Muscle layer of colon (tissue), 2 donors: ENCODE measurements around the gene ZBTB7B.

Source experiments
- H3K27ac ChIP-seq: one replicate; pipeline ENCODE4 v1.7.0; 2013; ENCODE audit warnings: low read depth, mild to moderate bottlenecking, low read length, moderate library complexity
- H3K27me3 ChIP-seq, 2 donors: one replicate each; pipeline ENCODE4 v1.7.0; 2013; ENCODE audit warnings: low read length in 2 of 2, mild to moderate bottlenecking in 2 of 2; ENCODE audit not compliant: insufficient read depth in 2 of 2, control insufficient read depth in 1 of 2
- H3K36me3 ChIP-seq: one replicate; pipeline ENCODE4 v1.7.0; 2013; ENCODE audit warnings: mild to moderate bottlenecking, low read length; ENCODE audit not compliant: insufficient read depth
- H3K4me1 ChIP-seq: one replicate; pipeline ENCODE4 v1.7.0; 2013; ENCODE audit warnings: mild to moderate bottlenecking, low read length; ENCODE audit not compliant: insufficient read depth
- H3K4me3 ChIP-seq, 2 donors: one replicate each; pipeline ENCODE4 v1.7.0; 2013; ENCODE audit warnings: low read length in 2 of 2, low read depth in 1 of 2, mild to moderate bottlenecking in 1 of 2, moderate library complexity in 1 of 2
- H3K9ac ChIP-seq: one replicate; pipeline ENCODE4 v1.7.0; 2013; ENCODE audit warnings: low read length
- H3K9me3 ChIP-seq: one replicate; pipeline ENCODE4 v1.7.0; 2013; ENCODE audit warnings: mild to moderate bottlenecking, low read length
- donor health status: abdominal sarcoma.
- donor health status: Adenocarcinoma of cecum.

ZBTB7B gene

DNA sequence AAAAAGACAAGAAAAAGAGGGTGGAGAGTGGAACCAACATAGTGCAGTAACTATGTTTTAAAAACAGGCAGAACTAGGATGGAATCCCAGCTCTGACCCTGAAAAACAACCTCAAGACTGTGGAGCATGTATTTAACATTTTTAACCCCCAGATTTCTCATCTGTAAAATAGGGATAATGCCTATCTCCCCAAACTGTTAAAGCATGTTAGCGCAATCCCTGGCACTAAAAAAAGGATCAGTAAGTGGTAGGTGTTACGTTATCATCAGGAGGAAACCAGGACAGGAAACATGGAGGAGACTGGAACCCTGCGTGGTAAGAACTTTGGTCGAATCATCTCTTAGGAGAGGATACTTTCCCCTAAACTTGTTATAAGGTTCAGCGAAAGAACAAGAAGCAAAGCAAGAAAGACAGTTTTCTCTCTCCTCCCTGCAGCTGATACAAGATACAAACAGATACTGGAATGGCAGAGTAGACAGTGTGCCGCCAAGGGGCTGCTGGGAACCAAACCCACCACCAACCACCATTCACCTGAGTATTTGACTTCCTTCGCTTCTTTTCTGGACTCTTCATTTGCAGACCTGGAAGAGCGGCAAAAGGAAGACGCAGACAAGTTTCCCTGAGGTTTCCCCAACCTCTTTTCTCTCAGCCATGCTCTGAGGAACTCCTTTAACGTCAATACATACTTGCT lies 42.0 kb upstream of the ZBTB7B start:
- H3K9ac ChIP-seq, result peak overlapping the region; percentile 76
- peak overlapping the region; percentile 63 to 67 for H3K4me3 ChIP-seq
- H3K4me1 ChIP-seq, result peaks cover 32% of the 10 kb centered on the region
- H3K27me3 ChIP-seq, result no peaks in the 10 kb centered on the region
- H3K9me3 ChIP-seq, result no peaks in the 10 kb centered on the region
- peaks cover 47% of the 10 kb centered on the region for H3K36me3 ChIP-seq
- peak overlapping the region; percentile 80 for H3K27ac ChIP-seq

DNA sequence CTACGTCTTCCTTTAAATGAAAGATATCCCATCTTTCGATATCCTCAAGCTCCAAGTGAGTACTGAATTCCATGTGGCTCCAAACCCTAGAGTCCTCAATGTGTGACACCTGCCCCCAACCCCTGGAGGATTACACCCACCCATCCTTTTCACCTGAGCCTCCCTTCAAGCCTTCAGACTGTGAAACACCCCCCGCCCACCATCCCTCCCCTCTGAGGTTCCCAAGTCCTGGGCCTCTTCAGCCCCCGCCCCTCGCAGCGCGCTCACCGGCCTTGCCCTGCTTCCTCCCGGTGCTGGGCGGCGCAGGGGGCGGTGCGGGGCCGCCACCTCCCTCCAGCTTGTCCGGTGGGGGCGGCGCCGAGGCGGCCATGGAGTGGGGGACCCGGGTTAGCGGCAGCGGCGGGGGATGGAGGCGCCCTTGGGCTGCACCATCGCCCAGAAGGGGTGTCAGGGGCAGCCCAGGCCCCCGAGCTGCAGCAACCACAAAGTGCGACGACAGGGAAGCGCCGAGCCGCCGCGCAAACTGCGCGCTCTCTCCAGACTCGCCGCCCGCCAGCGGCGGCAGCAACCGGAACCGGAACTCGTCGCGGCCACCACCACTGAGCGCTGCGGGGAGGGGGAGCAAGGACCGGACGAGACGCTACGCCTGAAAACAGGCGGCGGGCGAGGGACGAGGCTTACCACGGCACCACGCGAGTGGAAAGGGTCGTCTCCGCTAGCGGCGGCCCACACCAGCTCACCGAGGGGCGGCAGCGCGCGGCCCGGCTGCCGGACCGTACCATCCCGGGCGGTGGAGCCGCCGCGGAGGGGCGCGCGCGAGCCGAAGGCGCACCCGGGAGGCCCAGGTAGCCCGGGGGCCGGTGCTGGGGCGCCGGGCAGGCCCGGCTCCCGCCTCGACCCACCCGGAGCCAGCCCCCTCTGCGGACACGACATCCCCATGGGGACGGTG lies 41.1 kb upstream of the ZBTB7B start, which contains the start of gene PYGO2:
Gene PYGO2 (minus strand): TSS at position 576 of the 949 bp plus-strand sequence. CDS start 206 bp downstream, at position 370.
- Histone ChIP-seq H3K9me3 (no peaks in the 10 kb centered on the region), H3K36me3 (peaks cover 56% of the 10 kb centered on the region), H3K27me3 (no peaks in the 10 kb centered on the region), H3K27ac (peak within 1 kb of the TSS; percentile 80), H3K4me3 (peak within 1 kb of the TSS; percentile 63 to 67), H3K4me1 (peaks cover 30% of the 10 kb centered on the region), H3K9ac (peak within 1 kb of the TSS; percentile 76)

DNA sequence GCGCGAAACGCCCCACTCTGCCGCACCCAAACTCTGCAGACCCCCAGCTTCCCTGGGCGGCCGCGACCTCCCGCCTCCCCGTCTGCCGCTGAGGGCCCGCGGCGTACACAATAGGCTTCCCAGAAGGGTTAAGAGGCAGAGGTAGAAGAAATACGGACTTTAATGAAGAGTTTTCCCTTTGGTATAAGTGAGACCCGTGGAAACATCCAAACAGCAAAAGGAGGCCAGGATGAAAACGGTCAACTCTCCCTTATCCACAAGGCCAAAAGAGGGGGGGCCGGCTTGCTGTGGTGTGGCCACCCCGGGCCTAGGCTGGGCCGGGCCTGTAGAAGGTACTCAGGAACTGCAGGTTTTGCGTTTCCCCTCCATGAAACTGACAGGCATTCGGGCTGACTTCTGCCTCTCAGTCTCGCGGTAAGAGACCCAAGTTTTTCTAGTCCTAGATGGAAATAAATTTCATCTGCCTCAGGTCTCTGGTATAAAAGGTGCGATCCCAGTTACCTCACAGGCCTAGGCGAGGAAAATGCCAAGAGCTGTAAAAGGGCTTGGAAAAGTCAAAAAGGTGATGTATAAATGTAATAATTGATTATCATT lies 40.3 kb upstream of the ZBTB7B start:
- Histone ChIP-seq H3K4me3 (peak overlapping the region; percentile 63 to 67), H3K4me1 (peaks cover 23% of the 10 kb centered on the region), H3K27me3 (no peaks in the 10 kb centered on the region), H3K36me3 (peaks cover 64% of the 10 kb centered on the region), H3K9ac (peak overlapping the region; percentile 63), H3K27ac (peak overlapping the region; percentile 80), H3K9me3 (no peaks in the 10 kb centered on the region)

DNA sequence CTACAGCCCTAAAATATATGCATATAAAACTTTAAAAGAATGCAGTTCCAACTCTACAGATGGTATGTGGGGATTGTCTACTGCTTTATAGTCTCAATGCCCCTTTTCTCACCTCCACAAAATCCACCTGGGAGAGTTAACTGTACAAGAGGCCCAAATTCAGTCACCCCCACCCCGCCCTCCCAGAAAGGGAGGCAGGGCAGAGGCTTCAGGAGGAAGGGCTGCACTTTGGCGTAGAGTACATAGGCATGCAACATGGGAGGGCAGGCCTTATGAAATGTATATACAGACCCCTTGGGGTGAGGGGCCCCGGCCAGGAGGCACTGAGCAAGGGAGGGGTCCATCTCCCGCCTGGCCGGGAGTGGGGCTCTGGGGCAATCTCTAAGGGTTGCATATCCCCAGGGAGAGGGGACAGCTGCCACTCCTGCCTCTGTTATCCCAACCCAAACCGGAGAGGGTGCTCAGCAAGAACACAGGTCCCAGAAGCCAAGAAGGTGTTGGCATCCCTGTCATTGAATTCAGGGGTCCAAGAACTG lies 39.7 kb upstream of the ZBTB7B start:
- H3K27me3 ChIP-seq, result no peaks in the 10 kb centered on the region
- H3K9ac ChIP-seq, result peak overlapping the region; percentile 63
- H3K9me3 ChIP-seq, result no peaks in the 10 kb centered on the region
- H3K36me3 ChIP-seq, result peaks cover 68% of the 10 kb centered on the region
- H3K4me1 ChIP-seq, result peaks cover 21% of the 10 kb centered on the region
- H3K4me3 ChIP-seq, result peak overlapping the region in 1 of 2 donors; percentile 63
- peak overlapping the region; percentile 80 for H3K27ac ChIP-seq

DNA sequence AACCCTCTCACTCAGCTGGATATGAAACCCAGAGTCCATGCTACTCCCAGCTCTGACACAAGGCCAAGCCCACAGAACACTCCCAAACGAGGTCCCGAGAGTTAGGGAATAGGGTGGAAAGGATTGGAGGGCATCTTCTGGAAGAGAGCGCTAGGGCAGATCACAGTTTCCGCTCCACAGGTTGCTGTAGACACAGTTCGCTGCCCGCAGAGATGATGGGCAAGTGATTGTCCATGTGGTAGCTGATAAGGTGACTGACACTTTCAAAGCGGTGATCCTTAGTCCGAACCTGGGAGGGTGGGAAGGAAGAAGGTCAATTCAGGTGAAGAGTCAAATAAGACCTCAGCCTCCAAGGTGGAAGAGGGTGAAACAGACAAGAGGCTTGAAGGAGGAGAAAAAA lies 39.0 kb upstream of the ZBTB7B start:
- Histone ChIP-seq H3K4me1 (peaks cover 23% of the 10 kb centered on the region), H3K9ac (no peak overlapping the region), H3K4me3 (no peak overlapping the region), H3K9me3 (no peaks in the 10 kb centered on the region), H3K27ac (no peak overlapping the region), H3K36me3 (peaks cover 68% of the 10 kb centered on the region), H3K27me3 (no peaks in the 10 kb centered on the region)

DNA sequence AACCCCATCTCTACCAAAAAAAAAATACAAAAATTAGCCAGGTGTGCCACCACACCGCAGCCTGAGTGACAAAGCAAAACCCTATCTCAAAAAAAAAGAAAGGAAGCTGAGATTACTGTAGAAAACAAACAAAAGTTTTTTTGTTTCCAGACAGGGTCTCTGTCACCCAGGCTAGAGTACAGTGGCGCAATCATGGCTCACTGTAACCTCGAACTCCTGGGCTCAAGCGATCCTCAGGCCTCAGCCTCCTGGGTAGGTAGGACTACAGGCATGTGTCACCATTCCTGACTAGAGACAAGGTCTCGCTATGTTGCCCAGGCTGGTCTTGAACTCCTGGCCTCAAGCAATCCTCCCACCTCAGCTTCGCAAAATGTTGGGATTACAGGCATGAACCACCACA lies 38.2 kb upstream of the ZBTB7B start:
- H3K9me3 ChIP-seq, result no peaks in the 10 kb centered on the region
- peaks cover 63% of the 10 kb centered on the region for H3K36me3 ChIP-seq
- no peak overlapping the region for H3K4me3 ChIP-seq
- H3K27me3 ChIP-seq, result no peaks in the 10 kb centered on the region
- no peak overlapping the region for H3K9ac ChIP-seq
- peaks cover 30% of the 10 kb centered on the region for H3K4me1 ChIP-seq
- no peak overlapping the region for H3K27ac ChIP-seq

DNA sequence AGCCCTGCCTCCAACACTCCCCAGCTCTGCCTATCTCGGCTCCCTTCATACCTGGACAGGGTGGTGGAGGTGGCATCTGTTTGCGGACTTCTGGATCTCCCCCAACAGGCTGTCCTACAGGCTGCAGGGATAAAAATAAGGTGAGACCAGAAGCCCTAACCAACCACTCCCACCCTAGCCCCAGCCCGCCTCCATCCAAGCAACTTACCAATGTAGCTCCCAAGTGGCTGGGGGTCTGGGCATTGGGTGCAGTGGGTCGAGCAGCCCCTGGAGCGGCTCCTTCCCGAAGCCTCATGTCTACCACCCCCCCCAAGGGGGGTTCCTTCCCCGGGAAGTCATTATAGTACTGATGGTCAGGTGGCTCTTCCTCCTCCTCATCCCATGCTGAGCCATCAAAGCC lies 36.5 kb upstream of the ZBTB7B start:
- H3K4me1 ChIP-seq, result peaks cover 36% of the 10 kb centered on the region
- no peak overlapping the region for H3K4me3 ChIP-seq
- no peak overlapping the region for H3K27ac ChIP-seq
- no peaks in the 10 kb centered on the region for H3K27me3 ChIP-seq
- no peak overlapping the region for H3K9ac ChIP-seq
- H3K9me3 ChIP-seq, result no peaks in the 10 kb centered on the region
- H3K36me3 ChIP-seq, result peaks cover 59% of the 10 kb centered on the region

DNA sequence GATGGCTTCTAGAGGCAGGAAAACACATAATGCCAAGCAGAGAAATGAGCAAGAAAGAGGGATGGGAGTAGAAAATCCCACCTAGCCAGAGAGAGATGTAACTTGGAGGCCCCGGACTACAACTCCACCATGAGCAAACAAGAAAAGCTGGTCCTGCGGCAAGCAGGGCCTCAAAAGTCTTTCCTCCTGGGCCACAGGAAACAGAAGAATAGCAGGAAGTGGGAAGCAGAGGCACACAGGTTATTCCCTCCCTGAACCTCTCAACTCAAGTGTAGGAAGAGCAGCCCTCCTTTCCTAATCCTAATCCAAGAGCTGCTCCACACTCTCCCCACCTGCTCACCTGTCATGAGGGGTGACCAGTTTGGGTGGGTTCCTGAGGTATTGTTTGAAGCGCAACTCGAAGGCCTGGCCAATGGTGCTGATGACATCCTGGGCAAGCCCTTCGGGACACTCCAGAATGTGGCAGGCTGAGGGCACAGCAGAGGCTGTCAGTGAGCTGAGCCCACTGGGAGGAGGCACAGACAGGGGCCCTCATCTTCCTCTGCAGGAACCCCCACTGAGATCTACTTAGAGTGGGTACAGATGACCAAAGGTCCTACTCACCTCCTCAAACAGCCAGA lies 35.2 kb upstream of the ZBTB7B start:
- H3K27ac ChIP-seq, result peak overlapping the region; percentile 23
- no peaks in the 10 kb centered on the region for H3K27me3 ChIP-seq
- H3K9me3 ChIP-seq, result no peaks in the 10 kb centered on the region
- H3K36me3 ChIP-seq, result peaks cover 59% of the 10 kb centered on the region
- no peak overlapping the region for H3K4me3 ChIP-seq
- H3K4me1 ChIP-seq, result peaks cover 45% of the 10 kb centered on the region
- no peak overlapping the region for H3K9ac ChIP-seq

DNA sequence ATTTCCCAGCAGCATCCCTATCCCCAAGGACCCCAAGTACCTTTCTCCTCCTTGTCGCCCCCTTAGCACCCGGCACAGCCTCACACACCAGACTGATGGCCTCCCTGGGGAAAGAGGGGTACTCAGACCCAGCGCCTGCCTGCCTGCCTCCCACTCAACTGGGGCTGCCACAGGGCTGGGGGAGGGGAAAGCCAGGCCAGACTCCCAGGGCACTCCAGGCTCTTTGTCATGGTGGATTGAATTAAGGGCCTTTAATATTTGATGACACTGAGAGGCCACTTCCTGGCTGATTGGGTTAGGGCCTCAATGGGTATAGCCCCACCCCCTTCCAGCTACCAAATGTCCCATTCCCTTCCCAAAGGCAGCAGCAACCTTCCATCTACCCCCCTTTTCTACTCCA lies 33.9 kb upstream of the ZBTB7B start:
- H3K9me3 ChIP-seq, result no peaks in the 10 kb centered on the region
- peaks cover 43% of the 10 kb centered on the region for H3K4me1 ChIP-seq
- peaks cover 50% of the 10 kb centered on the region for H3K36me3 ChIP-seq
- H3K27ac ChIP-seq, result no peak overlapping the region
- H3K9ac ChIP-seq, result peak overlapping the region; percentile 49
- no peaks in the 10 kb centered on the region for H3K27me3 ChIP-seq
- no peak overlapping the region for H3K4me3 ChIP-seq

DNA sequence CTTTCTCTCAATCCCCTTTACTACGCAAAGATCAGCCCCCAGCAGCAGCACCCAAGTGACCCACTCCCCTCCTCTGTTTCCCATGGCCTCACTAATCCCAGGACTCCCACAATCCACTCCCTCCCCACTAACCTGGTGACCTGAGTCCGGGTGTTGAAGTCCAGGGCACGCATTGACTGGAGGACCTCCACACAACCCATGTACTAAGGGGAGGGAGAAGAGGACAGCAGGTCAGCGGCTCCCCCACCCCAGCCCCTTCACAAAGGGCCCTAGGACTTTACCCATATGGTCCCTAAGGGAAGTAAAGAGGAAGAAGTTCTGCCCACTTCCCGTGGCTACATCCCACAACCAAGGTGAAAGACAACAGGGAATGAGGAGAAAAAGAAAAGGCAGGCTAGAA lies 33.4 kb upstream of the ZBTB7B start:
- Histone ChIP-seq H3K36me3 (peaks cover 45% of the 10 kb centered on the region), H3K27ac (peak overlapping the region; percentile 87), H3K9ac (peak overlapping the region; percentile 49), H3K9me3 (no peaks in the 10 kb centered on the region), H3K4me3 (peak overlapping the region; percentile 0 to 65), H3K4me1 (peaks cover 43% of the 10 kb centered on the region), H3K27me3 (no peaks in the 10 kb centered on the region)
